Heart right ventricle (tissue), 16 donors: ENCODE measurements around the gene FAM177B. TPM values are rescaled to one million over a fixed set of nuclear protein-coding genes. Genes with fewer than 3 reads are reported as not detected.

Experiments used
- ATAC-seq, 8 donors: fragments of 200-7000 bp; cut with Tn5 transposase; one replicate each; pipeline ENCODE4 v1.9.1; 2020; ENCODE audit warnings: mild to moderate bottlenecking in 8 of 8, moderate library complexity in 8 of 8, moderate number of reproducible peaks in 1 of 8
- DNase-seq, 2 donors: peaks; one replicate each; pipeline ENCODE4 v3.0.0-alpha.2; 2020
- H3K27ac ChIP-seq, 10 donors: fragments of 200-600 bp; sonication (generic) in 2 of 10; one replicate each; pipeline versions ENCODE4 v1.5.0 to v1.8.0; 2020 to 2022; ENCODE audit warnings: mild to moderate bottlenecking in 3 of 10
- H3K27me3 ChIP-seq, 7 donors: fragments of 200-600 bp; one replicate each; pipeline ENCODE4 v1.8.0; 2021 to 2022; ENCODE audit warnings: mild to moderate bottlenecking in 2 of 7
- H3K36me3 ChIP-seq, 9 donors: fragments of 200-600 bp; sonication (generic) in 1 of 9; one replicate each; pipeline versions ENCODE4 v1.5.0 to v1.8.0; 2020 to 2022; ENCODE audit warnings: mild to moderate bottlenecking in 2 of 9
- H3K4me1 ChIP-seq, 9 donors: fragments of 200-600 bp; sonication (generic) in 1 of 9; one replicate each; pipeline versions ENCODE4 v1.5.0 to v1.8.0; 2020 to 2022; ENCODE audit warnings: mild to moderate bottlenecking in 4 of 9
- H3K4me3 ChIP-seq, 10 donors: fragments of 200-600 bp; sonication (generic) in 2 of 10; one replicate each; pipeline versions ENCODE4 v1.5.0 to v1.8.0; 2020 to 2022; ENCODE audit warnings: mild to moderate bottlenecking in 7 of 10, moderate library complexity in 2 of 10
- H3K9me3 ChIP-seq, 11 donors: fragments of 200-600 bp in 10 of 11; sonication (generic) in 2 of 11; one replicate each; pipeline versions ENCODE4 v1.5.0 to v1.8.0; 2013 to 2022; ENCODE audit warnings: mild to moderate bottlenecking in 2 of 11, control low read depth in 1 of 11, moderate library complexity in 1 of 11
- CTCF ChIP-seq, 9 donors: fragments of 200-600 bp; sonication (generic) in 2 of 9; IDR thresholded peaks; one replicate each; pipeline versions ENCODE4 v1.5.0 to v1.8.0; 2021 to 2022; ENCODE audit warnings: antibody characterized with exemption in 9 of 9, mild to moderate bottlenecking in 5 of 9, moderate library complexity in 1 of 9
- WGBS, 2 donors: extraction: QIAGEN DNeasy Blood & Tissue Kit; methylation state at CpG; one replicate each; pipeline ENCODE4 v1.1.7; 2013; ENCODE audit warnings: inconsistent platforms in 1 of 2; 5-methylcytosine and 5-hydroxymethylcytosine counted together
- intact Hi-C, 10 donors: fragments of 100-400 bp; cut with DNase I; formaldehyde crosslinking; loops; one replicate each; pipeline versions ENCODE4 v1.11.1 to v1.14.2; 2022
- polyA plus RNA-seq, 2 donors: library from polyadenylated mRNA; stranded (reverse); fragments of 200-250 nt; gene quantifications; one replicate each; pipeline ENCODE4 v1.2.3, GENCODE V29; 2013
- total RNA-seq, 10 donors: library from RNA; stranded (reverse); fragmentation: NEBNext Ultra II Directional in 3 of 10; extraction: Animal tissue kit (Norgen Biotek cat#: 25700) in 3 of 10; gene quantifications; one replicate each; pipeline versions ENCODE4 v1.2.1 to v1.2.4, GENCODE V29; 2021 to 2023
- donor health status: Arrhythmogenic right ventricular cardiomyopathy.
- donor health status: ischemic (EF 13 %, LVEDD 7.1; RV severe dilation, severe dysfunction).
- donor health status: healthy with polysubstance abuse.
- donor health status: DM: no; HTN: yes; CAD: no.
- donor health status: DM: no; HTN: no; CAD: no.
- donor health status: ischemic (EF 25% LVEDD 6.9; RV normal size, moderate dysfunction).
- donor health status: ischemic (EF 25% LVEDD 5.7; RV mildly dilated, moderate dysfunction).
- donor health status: healthy.
- donor health status: DM: yes; HTN: yes; CAD: no.
- donor health status: Ischemic cardiomyopathy.
- donor health status: ischemic (EF 35%, LVEDD 5.7; RV mildly dilated, moderate dysfunction).
- donor health status: nonischemic (EF 11% LVEDD 7.7; RV severe dilation, severe dysfunction).
- donor health status: DM: yes; HTN: yes; CAD: no.
- donor health status: PGD.
- donor health status: ischemic (EF 29% LVEDD 5.4; RV normal size, mild dysfunction).
- donor health status: nonischemic (EF 23%, LVEDD 6.1; RV moderate dilation, normal function).

FAM177B gene
- total and polyA plus RNA-seq, 12 donors = 0.06 TPM; not detected in 11

GRCh38 chr1:222781251-222781650 lies 44.2 kb downstream of the FAM177B start:
- intact Hi-C loops = no loop called here
- no peak for TF ChIP-seq CTCF (IDR thresholded peaks at IDR 0.05)
- Histone ChIP-seq H3K27me3 (peaks cover 0 to 7% (median 0%) of the 10 kb centered on the region in 7 donors), H3K4me3 (no peak overlapping the region), H3K4me1 (peaks cover 0 to 24% (median 9%) of the 10 kb centered on the region in 9 donors), H3K36me3 (no peaks in the 10 kb centered on the region), H3K9me3 (no peaks in the 10 kb centered on the region), H3K27ac (no peak overlapping the region)
- WGBS, 2 donors = 66 to 78% methylated on average over 4 of the region's 4 CpGs
- ATAC-seq (no peak), DNase-seq (no peak)

GRCh38 chr1:222783051-222783450 lies 46.0 kb downstream of the FAM177B start:
- intact Hi-C loops = no loop called here
- Histone ChIP-seq H3K4me3 (no peak overlapping the region), H3K27me3 (peaks cover 0 to 7% (median 0%) of the 10 kb centered on the region in 7 donors), H3K9me3 (no peaks in the 10 kb centered on the region), H3K27ac (no peak overlapping the region), H3K4me1 (peaks cover 0 to 25% (median 9%) of the 10 kb centered on the region in 9 donors), H3K36me3 (no peaks in the 10 kb centered on the region)
- no peak for TF ChIP-seq CTCF (IDR thresholded peaks at IDR 0.05)
- DNase-seq (no peak), ATAC-seq (no peak)

- Histone ChIP-seq H3K4me3 (no peak overlapping the region), H3K9me3 (no peaks in the 10 kb centered on the region), H3K27ac (peak overlapping the region in 1 of 10 donors; percentile 36), H3K4me1 (peaks cover 0 to 25% (median 9%) of the 10 kb centered on the region in 9 donors), H3K27me3 (peaks cover 0 to 7% (median 0%) of the 10 kb centered on the region in 7 donors), H3K36me3 (no peaks in the 10 kb centered on the region)
- DNase-seq (no peak), ATAC-seq (no peak)
- TF ChIP-seq CTCF (IDR thresholded peaks at IDR 0.05) = no peak
- intact Hi-C loops = no loop called here
- 41 to 42% methylated on average over 3 of the region's 3 CpGs for WGBS, 2 donors
Measured at GRCh38 chr1:222784371-222784770, 47.4 kb downstream of the FAM177B start.

GRCh38 chr1:222784916-222785315 lies 47.9 kb downstream of the FAM177B start:
- Histone ChIP-seq H3K9me3 (peaks cover 0 to 5% (median 0%) of the 10 kb centered on the region in 11 donors), H3K4me1 (peaks cover 0 to 25% (median 9%) of the 10 kb centered on the region in 9 donors), H3K27ac (peak overlapping the region in 1 of 10 donors; percentile 36), H3K4me3 (no peak overlapping the region), H3K27me3 (peaks cover 0 to 7% (median 0%) of the 10 kb centered on the region in 7 donors), H3K36me3 (no peaks in the 10 kb centered on the region)
- DNase-seq (no peak), ATAC-seq (no peak)
- WGBS, 2 donors = 29 to 31% methylated on average over 2 of the region's 2 CpGs
- intact Hi-C loops = no loop called here
- no peak for TF ChIP-seq CTCF (IDR thresholded peaks at IDR 0.05)
